Osteocyte (in vitro differentiated cells): ENCODE measurements around the gene ATP8A2. TPM values are rescaled to one million over a fixed set of nuclear protein-coding genes. Genes with fewer than 3 reads are reported as not detected.
A peak's percentile ranks its signal among the peaks of the same experiment; 100 is the strongest.

Experiments
- DNase-seq: peaks from one replicate; pipeline ENCODE4 v3.0.0; 2021; ENCODE audit warnings: mixed read lengths; ENCODE audit not compliant: unreplicated experiment; ENCODE audit errors: extremely low spot score
- H3K27ac Mint-ChIP-seq: one replicate; pipeline ENCODE4 v1.8.0; 2021; ENCODE audit warnings: mild to moderate bottlenecking, mixed read lengths; ENCODE audit not compliant: unreplicated experiment
- H3K27me3 Mint-ChIP-seq: one replicate; pipeline ENCODE4 v1.8.0; 2021; ENCODE audit warnings: mixed read lengths; ENCODE audit not compliant: unreplicated experiment
- H3K36me3 Mint-ChIP-seq: one replicate; pipeline ENCODE4 v1.8.0; 2021; ENCODE audit warnings: mixed read lengths; ENCODE audit not compliant: unreplicated experiment
- H3K4me1 Mint-ChIP-seq: one replicate; pipeline ENCODE4 v1.8.0; 2021; ENCODE audit warnings: mixed read lengths; ENCODE audit not compliant: unreplicated experiment
- H3K4me3 Mint-ChIP-seq: one replicate; pipeline ENCODE4 v1.8.0; 2021; ENCODE audit warnings: mild to moderate bottlenecking, moderate library complexity, mixed read lengths; ENCODE audit not compliant: unreplicated experiment
- H3K9me3 Mint-ChIP-seq: one replicate; pipeline ENCODE4 v1.8.0; 2021; ENCODE audit warnings: mixed read lengths; ENCODE audit not compliant: unreplicated experiment
- CTCF ChIP-seq: fragments of 200-600 bp; sonication (generic); IDR thresholded peaks from 2 replicates; pipeline ENCODE4 v1.5.0; 2021; ENCODE audit warnings: antibody characterized with exemption, mild to moderate bottlenecking, moderate library complexity
- total RNA-seq: library from RNA; stranded (reverse); gene quantifications from 2 replicates; pipeline ENCODE4 v1.2.1, GENCODE V29; 2021

The ATP8A2 gene
- total RNA-seq, 1 donor from 2014 or later, result 1.1 TPM

GRCh38 chr13:26054896-26055295, 683.1 kb downstream of the ATP8A2 start:
- no peak for TF ChIP-seq CTCF
- Mint-ChIP-seq H3K9me3 (no peaks in the 10 kb centered on the region), H3K27me3 (no peaks in the 10 kb centered on the region), H3K4me3 (no peak overlapping the region), H3K36me3 (no peaks in the 10 kb centered on the region), H3K27ac (no peak overlapping the region), H3K4me1 (peaks cover 8% of the 10 kb centered on the region)
- DNase-seq, result no peak

- TF ChIP-seq CTCF, result no peak
- H3K4me1 Mint-ChIP-seq, result peaks cover 29% of the 10 kb centered on the region
- no peaks in the 10 kb centered on the region for H3K9me3 Mint-ChIP-seq
- H3K4me3 Mint-ChIP-seq, result no peak overlapping the region
- H3K27me3 Mint-ChIP-seq, result no peaks in the 10 kb centered on the region
- H3K27ac Mint-ChIP-seq, result no peak overlapping the region
- no peaks in the 10 kb centered on the region for H3K36me3 Mint-ChIP-seq
- DNase-seq, result no peak
These were observed 686.9 kb downstream of the ATP8A2 start for GRCh38 chr13:26058704-26059103.

GRCh38 chr13:26060357-26060756, 688.6 kb downstream of the ATP8A2 start:
- Mint-ChIP-seq H3K9me3 (no peaks in the 10 kb centered on the region), H3K4me1 (peaks cover 29% of the 10 kb centered on the region), H3K36me3 (no peaks in the 10 kb centered on the region), H3K27ac (peak overlapping the region; percentile 8), H3K4me3 (no peak overlapping the region), H3K27me3 (no peaks in the 10 kb centered on the region)
- no peak for DNase-seq
- TF ChIP-seq CTCF, result no peak

- no peak for TF ChIP-seq CTCF
- Mint-ChIP-seq H3K4me3 (no peak overlapping the region), H3K27me3 (no peaks in the 10 kb centered on the region), H3K36me3 (no peaks in the 10 kb centered on the region), H3K9me3 (no peaks in the 10 kb centered on the region), H3K4me1 (peaks cover 29% of the 10 kb centered on the region), H3K27ac (peak overlapping the region; percentile 83)
- no peak for DNase-seq
These were observed 689.5 kb downstream of the ATP8A2 start for GRCh38 chr13:26061256-26061655.

- DNase-seq, result no peak
- Mint-ChIP-seq H3K27ac (peak overlapping the region; percentile 83), H3K4me1 (peaks cover 29% of the 10 kb centered on the region), H3K27me3 (no peaks in the 10 kb centered on the region), H3K9me3 (no peaks in the 10 kb centered on the region), H3K4me3 (no peak overlapping the region), H3K36me3 (no peaks in the 10 kb centered on the region)
- TF ChIP-seq CTCF, result peak; percentile 12
These were observed 690.2 kb downstream of the ATP8A2 start for GRCh38 chr13:26061947-26062346.
